OCI-LY1 (cell line): ENCODE measurements around the gene SNX24.

Source experiments
- H2AFZ ChIP-seq: fragments of 200-600 bp; sonication (generic), shearing (Covaris generic); 2 replicates; pipeline ENCODE4 v1.6.0; 2014; ENCODE audit warnings: antibody characterized with exemption, mild to moderate bottlenecking, low read length
- H3F3A ChIP-seq: fragments of 200-600 bp; sonication (generic), shearing (Covaris generic); 2 replicates; pipeline ENCODE4 v1.6.0; 2014; ENCODE audit warnings: mild to moderate bottlenecking, antibody characterized with exemption, low read length, moderate library complexity; ENCODE audit not compliant: insufficient read depth
- H3K27ac ChIP-seq: fragments of 200-600 bp; sonication (generic); 2 replicates; pipeline ENCODE4 v1.5.1; 2014; ENCODE audit warnings: low read length, mixed run types, mild to moderate bottlenecking, low read depth; ENCODE audit not compliant: poor library complexity, severe bottlenecking
- H3K27me3 ChIP-seq: fragments of 200-600 bp; sonication (generic); 2 replicates; pipeline ENCODE4 v1.6.0; 2014; ENCODE audit warnings: antibody characterized with exemption, mild to moderate bottlenecking, low read length, moderate library complexity; ENCODE audit not compliant: insufficient read depth
- H3K36me3 ChIP-seq: fragments of 200-600 bp; sonication (generic); 2 replicates; pipeline ENCODE4 v1.6.1; 2014; ENCODE audit warnings: mild to moderate bottlenecking, antibody characterized with exemption, low read length, moderate library complexity, mixed read lengths; ENCODE audit not compliant: insufficient read depth
- H3K4me1 ChIP-seq: fragments of 200-600 bp; sonication (generic); 2 replicates; pipeline ENCODE4 v1.5.1; 2014; ENCODE audit warnings: mild to moderate bottlenecking, low read length, moderate library complexity; ENCODE audit not compliant: insufficient read depth, severe bottlenecking
- H3K4me2 ChIP-seq: fragments of 200-600 bp; sonication (generic), shearing (Covaris generic); 2 replicates; pipeline ENCODE4 v1.6.1; 2014; ENCODE audit warnings: low read length
- H3K4me3 ChIP-seq: fragments of 200-600 bp; sonication (generic); 2 replicates; pipeline ENCODE4 v1.5.1; 2014; ENCODE audit warnings: low read length, low read depth, mild to moderate bottlenecking, mixed read lengths; ENCODE audit not compliant: poor library complexity, severe bottlenecking
- H3K79me2 ChIP-seq: fragments of 200-600 bp; shearing (Covaris generic); 2 replicates; pipeline ENCODE4 v1.6.1; 2016; ENCODE audit warnings: mixed run types, low read length, mixed read lengths; ENCODE audit not compliant: insufficient read depth
- H3K9ac ChIP-seq: fragments of 200-600 bp; sonication (generic), shearing (Covaris generic); 2 replicates; pipeline ENCODE4 v1.6.1; 2014; ENCODE audit warnings: mild to moderate bottlenecking, low read length, mixed read lengths
- H3K9me2 ChIP-seq: fragments of 200-600 bp; sonication (generic), shearing (Covaris generic); 2 replicates; pipeline ENCODE4 v1.6.1; 2014; ENCODE audit warnings: low read depth, mild to moderate bottlenecking, low read length, mixed read lengths
- H3K9me3 ChIP-seq: fragments of 200-600 bp; shearing (Covaris generic); 2 replicates; pipeline ENCODE4 v1.6.1; 2014; ENCODE audit warnings: low read length, mixed read lengths
- H4K20me1 ChIP-seq: fragments of 200-600 bp; sonication (generic), shearing (Covaris generic); 2 replicates; pipeline ENCODE4 v1.6.0; 2016; ENCODE audit warnings: mild to moderate bottlenecking, low read length; ENCODE audit not compliant: insufficient read depth
- EZH2 ChIP-seq: fragments of 200-600 bp; sonication (generic), shearing (Covaris generic); IDR thresholded peaks from 2 replicates; pipeline ENCODE4 v1.8.0; 2017; ENCODE audit warnings: borderline replicate concordance, mixed run types, mild to moderate bottlenecking, antibody characterized with exemption, low read length, moderate library complexity, mixed read lengths
- TF ChIP-seq, protein P1 (sequence below): fragments of 200-600 bp; sonication (generic), shearing (Covaris generic); IDR thresholded peaks from 2 replicates; pipeline ENCODE4 v1.5.1; 2017; ENCODE audit warnings: mild to moderate bottlenecking, antibody characterized with exemption, low read length, moderate library complexity, mixed read lengths

SNX24 gene

GRCh38 chr5:122985954-122986721 lies 140.7 kb downstream of the SNX24 start:
- H3K27ac ChIP-seq: no peak overlapping the region
- no peak overlapping the region for H3K4me3 ChIP-seq
- H3K4me1 ChIP-seq: no peaks in the 10 kb centered on the region
- H3K36me3 ChIP-seq: no peaks in the 10 kb centered on the region
- no peak overlapping the region for H3K9ac ChIP-seq
- no peaks in the 10 kb centered on the region for H3K27me3 ChIP-seq
- H3F3A ChIP-seq: no peaks in the 10 kb centered on the region
- TF ChIP-seq, protein P1, sequence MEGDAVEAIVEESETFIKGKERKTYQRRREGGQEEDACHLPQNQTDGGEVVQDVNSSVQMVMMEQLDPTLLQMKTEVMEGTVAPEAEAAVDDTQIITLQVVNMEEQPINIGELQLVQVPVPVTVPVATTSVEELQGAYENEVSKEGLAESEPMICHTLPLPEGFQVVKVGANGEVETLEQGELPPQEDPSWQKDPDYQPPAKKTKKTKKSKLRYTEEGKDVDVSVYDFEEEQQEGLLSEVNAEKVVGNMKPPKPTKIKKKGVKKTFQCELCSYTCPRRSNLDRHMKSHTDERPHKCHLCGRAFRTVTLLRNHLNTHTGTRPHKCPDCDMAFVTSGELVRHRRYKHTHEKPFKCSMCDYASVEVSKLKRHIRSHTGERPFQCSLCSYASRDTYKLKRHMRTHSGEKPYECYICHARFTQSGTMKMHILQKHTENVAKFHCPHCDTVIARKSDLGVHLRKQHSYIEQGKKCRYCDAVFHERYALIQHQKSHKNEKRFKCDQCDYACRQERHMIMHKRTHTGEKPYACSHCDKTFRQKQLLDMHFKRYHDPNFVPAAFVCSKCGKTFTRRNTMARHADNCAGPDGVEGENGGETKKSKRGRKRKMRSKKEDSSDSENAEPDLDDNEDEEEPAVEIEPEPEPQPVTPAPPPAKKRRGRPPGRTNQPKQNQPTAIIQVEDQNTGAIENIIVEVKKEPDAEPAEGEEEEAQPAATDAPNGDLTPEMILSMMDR: no peak
- no peak for TF ChIP-seq EZH2
- no peaks in the 10 kb centered on the region for H3K9me3 ChIP-seq
- H3K4me2 ChIP-seq: no peak overlapping the region
- H3K9me2 ChIP-seq: no peaks in the 10 kb centered on the region
- H2AFZ ChIP-seq: no peak overlapping the region
- H3K79me2 ChIP-seq: no peaks in the 10 kb centered on the region
- no peaks in the 10 kb centered on the region for H4K20me1 ChIP-seq

GRCh38 chr5:122996091-122996490 lies 150.7 kb downstream of the SNX24 start:
- TF ChIP-seq, protein P1: no peak
- no peak for TF ChIP-seq EZH2
- H2AFZ ChIP-seq: no peak overlapping the region
- no peaks in the 10 kb centered on the region for H4K20me1 ChIP-seq
- H3F3A ChIP-seq: no peaks in the 10 kb centered on the region
- no peak overlapping the region for H3K27ac ChIP-seq
- H3K79me2 ChIP-seq: no peaks in the 10 kb centered on the region
- H3K4me3 ChIP-seq: no peak overlapping the region
- H3K9me2 ChIP-seq: no peaks in the 10 kb centered on the region
- H3K9ac ChIP-seq: no peak overlapping the region
- H3K4me2 ChIP-seq: no peak overlapping the region
- H3K36me3 ChIP-seq: no peaks in the 10 kb centered on the region
- H3K27me3 ChIP-seq: no peaks in the 10 kb centered on the region
- H3K9me3 ChIP-seq: no peaks in the 10 kb centered on the region
- H3K4me1 ChIP-seq: no peaks in the 10 kb centered on the region

- H3K9ac ChIP-seq: no peak overlapping the region
- H3K9me3 ChIP-seq: no peaks in the 10 kb centered on the region
- no peaks in the 10 kb centered on the region for H4K20me1 ChIP-seq
- no peaks in the 10 kb centered on the region for H3K9me2 ChIP-seq
- no peaks in the 10 kb centered on the region for H3K79me2 ChIP-seq
- no peak overlapping the region for H2AFZ ChIP-seq
- H3K36me3 ChIP-seq: no peaks in the 10 kb centered on the region
- no peak overlapping the region for H3K4me3 ChIP-seq
- no peaks in the 10 kb centered on the region for H3F3A ChIP-seq
- no peaks in the 10 kb centered on the region for H3K4me1 ChIP-seq
- H3K4me2 ChIP-seq: no peak overlapping the region
- TF ChIP-seq, protein P1: no peak
- TF ChIP-seq EZH2: no peak
- H3K27me3 ChIP-seq: no peaks in the 10 kb centered on the region
- no peak overlapping the region for H3K27ac ChIP-seq
Measured at GRCh38 chr5:122997294-122997693, 151.9 kb downstream of the SNX24 start.
